Embryonic facial prominence (tissue), 1 donor: Measurements from ENCODE around the gene BANP.
"Not testable (repeated sequence)": the region's sequence is repeated elsewhere in the genome, so short reads cannot be mapped to it uniquely, and the experiment has no call there.

ENCODE experiments used
- DNase-seq: peaks from one replicate; pipeline ENCODE4 v3.0.0-alpha.2; 2016; ENCODE audit errors: extremely low spot score

The BANP gene

DNA sequence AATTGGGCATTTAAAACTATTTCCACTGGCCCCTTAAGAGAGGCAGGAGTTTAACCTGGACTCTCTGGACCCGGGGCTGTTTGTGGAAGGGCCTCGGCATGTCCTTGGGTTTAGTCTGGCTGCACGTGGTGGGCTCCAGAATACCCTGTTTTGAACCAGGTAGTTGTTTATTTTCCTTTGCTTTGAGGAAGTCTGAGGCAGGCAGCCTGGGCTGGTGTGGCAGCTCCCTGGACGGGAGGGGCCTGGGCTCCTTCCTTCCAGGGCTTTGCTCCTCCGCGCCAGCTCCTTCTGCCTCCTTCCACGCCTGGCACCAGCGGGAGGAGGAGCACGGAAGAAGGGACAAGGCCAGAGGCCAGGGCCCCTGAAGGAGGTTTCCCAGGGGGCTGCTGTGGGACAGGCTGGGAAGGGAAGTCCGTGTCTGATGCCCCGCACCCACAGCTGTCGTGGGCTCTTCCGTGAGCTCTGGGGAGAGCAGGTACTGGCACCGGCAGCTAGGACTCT lies 15.5 kb downstream of the BANP start:
- no peak for DNase-seq

DNA sequence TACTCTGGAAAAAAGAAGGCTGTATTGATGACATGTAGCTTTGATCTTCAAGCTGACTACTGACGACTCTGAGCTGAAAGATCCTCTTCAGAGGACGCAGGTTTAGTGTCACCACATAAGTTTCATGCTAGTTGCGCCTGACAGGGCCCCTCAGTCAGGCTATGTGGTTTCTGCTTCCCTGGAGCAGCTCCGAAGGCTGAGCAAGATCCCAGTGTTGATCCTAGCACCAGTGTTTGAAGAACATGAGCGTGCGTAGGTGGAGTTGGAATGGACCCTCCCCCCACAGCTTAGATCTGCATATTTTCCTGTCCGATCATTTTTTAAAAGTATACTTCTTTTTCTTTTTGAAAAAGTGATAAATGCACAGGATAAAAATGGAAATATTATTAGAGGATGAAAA lies 17.3 kb downstream of the BANP start:
- DNase-seq, result no peak

DNA sequence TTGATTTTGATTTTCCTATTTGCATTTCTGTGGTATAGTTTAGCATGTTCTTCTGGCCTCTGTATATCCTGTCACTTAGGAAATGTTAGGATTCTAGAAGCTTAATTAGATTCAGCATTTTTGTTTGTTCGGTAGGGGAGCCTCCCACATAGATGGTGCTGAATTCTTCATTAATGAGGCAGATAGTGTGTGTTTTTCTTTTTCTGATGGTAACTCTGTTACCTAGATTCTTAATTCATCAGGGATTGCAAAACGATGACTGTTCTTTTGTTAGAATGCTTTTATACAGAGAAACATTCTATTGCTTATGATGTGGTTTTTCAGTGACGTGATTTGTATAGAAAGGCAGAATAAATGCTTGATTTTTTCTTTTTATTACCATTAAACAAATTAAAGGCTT lies 19.0 kb downstream of the BANP start:
- DNase-seq, result no peak

DNA sequence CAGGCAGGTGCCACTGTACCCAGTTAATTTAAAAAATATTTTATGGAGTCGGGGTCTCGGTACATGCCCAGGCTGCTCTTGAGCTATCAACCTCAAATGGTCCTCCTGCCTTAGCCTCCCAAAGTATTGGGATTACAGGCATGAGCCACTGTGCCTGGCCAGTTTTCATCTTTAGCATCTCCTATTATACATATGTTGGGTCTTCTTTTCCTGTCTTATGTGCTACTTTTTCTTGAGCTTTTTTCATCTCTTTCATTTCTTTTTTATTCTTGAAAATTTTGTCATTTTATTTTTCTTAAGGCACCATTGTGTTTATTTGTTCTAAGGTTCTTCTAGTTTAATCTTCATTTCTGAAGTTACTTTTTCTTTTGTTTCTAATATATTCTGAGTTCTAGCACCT lies 20.7 kb downstream of the BANP start:
- DNase-seq, result no peak

DNA sequence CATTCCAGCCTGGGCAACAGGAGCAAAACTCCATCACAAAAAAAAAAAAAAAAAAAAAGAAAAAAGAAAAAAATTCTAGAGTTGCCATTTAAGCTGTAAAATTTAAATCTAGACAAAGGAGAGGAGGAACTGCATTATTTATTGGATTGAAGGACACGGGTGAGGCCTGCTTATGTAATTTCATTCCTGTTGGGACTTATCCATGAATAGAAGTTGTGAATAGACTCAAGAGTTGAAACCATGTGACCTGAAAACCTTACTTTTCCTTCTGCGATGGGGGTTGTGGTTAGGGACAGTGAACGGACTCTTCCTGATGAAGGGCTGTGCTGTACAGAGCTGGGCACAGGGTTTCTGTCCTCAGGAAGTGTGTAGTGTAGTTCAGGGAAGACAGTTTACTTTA lies 22.5 kb downstream of the BANP start:
- DNase-seq, result no peak

DNA sequence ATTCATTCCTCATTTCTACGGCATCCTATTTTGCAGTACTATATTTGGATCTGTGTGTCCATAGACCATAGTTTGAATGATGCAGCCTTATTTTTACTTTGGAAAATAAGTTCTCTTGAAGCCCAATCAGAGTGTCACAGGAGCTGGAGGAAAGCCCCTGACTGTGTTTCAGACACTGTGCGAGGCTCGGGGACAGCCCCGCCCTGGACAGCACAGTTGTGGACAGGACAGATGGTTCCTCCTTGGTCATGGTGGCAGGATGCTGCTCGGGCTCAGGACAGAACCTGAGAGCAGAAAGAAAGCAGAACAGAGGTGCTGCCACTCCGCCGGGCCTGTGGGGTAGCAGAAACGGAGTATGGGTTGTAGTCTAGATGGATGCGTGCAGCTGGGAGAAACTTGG lies 22.9 kb downstream of the BANP start:
- no peak for DNase-seq

DNA sequence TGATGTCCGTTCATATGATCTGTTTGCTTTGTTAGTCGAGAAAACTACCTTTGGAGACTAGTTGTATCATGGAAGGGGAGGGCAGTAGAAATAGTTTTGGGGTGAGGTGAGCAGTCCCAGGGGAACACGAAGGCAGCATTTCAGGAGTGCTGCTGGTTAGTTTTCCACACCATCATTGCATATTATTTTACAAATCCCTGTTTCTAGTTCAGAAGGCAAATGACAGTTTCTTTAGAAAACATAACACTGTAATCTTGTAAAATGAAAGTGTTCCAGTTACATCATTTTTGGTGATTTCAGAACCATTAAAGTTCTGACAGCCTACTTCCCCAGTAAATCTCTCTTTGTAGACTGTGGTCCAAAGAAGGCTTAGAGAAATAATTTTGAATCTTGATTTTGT lies 25.4 kb downstream of the BANP start:
- no peak for DNase-seq

DNA sequence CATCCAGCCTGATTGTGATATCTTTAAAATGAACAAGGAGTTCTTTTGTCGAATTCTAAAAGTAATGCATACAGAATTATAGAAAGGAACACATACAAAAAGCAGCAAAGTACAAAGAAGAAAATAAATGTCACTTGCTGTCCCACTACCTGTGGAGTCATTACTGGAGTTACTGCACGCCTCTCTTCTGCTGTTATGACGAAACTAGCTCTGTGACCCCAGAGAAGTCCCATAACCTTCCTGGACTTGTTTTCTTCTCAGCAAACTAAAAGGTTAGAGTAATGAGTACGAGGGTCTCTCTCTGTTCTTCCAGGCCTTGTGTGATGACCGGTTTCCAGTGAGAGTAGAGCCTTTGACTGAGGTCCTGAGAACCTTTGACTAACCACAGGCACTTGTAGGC lies 26.9 kb downstream of the BANP start:
- no peak for DNase-seq

DNA sequence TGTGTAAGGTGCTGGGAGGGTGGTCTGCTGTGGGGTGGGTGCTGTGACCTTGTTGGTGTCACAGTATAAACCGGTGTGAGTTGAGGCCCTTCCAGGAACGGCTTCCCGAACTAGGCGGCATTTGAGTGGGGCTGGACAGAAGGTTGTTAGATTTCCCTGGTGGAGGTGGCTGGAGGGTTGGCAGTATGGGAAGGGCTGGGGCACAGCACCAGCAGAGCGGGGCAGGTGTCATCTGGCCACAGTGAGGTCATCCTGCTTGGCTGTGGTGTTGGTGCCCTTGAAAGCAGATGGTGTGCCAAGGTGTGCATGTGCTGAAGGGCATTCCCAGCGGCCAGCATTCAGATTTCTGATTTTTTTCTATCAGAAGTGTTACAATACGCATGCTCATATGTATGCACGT lies 28.1 kb downstream of the BANP start:
- no peak for DNase-seq

DNA sequence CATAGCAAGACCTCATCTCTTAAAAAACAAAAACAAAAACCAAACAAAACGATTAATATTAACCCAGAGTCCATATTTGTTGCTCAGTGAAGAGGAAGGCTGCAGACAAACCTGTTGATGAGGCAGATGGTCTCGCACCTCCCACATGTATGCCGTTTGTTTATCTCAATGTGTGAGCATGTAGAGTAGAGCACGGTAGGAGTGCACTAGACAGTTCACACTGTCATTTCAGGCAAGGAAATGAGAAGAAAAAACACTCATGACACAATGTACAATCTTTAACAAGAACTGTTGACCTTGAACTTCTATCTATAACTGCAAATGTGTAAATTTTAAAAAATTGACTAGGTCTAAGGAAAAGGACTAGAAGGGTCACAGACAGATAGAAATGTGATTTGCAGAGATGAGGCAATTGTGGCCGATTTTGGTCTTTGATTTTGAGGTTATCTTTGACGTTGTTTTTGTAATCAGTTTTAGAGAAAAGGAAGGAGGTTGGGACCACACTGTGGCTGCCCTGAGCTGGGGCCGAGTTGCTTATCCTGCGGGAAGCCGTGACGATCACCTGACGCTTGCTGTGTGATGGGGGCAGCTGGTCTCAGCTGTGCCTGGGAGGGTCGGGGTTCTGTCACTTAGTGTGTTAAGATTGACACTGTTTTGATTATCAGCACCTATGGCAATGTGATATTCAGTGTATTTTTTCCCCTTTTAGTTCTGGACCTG lies 28.8 kb downstream of the BANP start:
- DNase-seq, result not testable (repeated sequence)

DNA sequence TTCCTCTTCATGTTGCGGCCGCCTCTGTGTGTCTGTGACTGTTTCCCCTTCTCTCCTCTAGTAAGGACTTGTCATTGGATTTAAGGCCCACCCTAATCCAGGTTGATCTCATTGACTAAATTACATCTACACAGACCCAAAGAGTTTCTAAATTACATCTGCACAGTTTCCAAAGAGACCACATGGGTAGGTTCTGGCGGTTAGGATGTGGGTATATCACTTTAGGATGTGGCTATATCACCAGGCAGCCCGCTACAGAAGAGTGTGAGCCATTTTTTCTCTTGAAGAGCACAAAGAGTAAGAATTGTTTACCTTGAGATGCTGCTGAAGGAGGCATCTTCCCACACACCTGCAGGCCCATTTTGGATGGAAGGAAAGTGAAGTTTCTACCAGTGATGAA lies 30.1 kb downstream of the BANP start:
- DNase-seq, result not testable (repeated sequence)

DNA sequence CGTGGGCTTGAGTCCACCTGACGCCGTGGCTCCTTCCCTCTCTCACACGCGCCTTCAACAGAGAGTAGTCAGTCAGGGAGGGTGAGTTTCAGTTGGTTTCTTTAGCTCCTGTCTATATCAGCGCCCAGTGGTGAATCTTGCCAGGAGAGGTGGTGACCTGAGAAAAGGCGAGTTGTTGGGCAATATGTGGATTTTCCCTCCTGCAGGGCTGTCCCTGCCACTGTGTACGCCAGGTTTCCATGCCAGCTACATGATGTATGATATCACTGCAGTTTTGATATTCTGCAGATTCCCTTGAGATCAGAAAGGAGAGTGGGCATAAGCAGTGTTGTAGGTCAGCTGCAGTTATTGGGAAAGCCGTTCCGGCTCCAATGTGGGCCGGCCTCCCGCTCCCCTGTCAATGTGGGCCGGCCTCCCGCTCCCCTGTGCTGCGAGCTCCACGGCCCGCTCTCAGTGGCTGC lies 31.4 kb downstream of the BANP start:
- DNase-seq, result no peak

DNA sequence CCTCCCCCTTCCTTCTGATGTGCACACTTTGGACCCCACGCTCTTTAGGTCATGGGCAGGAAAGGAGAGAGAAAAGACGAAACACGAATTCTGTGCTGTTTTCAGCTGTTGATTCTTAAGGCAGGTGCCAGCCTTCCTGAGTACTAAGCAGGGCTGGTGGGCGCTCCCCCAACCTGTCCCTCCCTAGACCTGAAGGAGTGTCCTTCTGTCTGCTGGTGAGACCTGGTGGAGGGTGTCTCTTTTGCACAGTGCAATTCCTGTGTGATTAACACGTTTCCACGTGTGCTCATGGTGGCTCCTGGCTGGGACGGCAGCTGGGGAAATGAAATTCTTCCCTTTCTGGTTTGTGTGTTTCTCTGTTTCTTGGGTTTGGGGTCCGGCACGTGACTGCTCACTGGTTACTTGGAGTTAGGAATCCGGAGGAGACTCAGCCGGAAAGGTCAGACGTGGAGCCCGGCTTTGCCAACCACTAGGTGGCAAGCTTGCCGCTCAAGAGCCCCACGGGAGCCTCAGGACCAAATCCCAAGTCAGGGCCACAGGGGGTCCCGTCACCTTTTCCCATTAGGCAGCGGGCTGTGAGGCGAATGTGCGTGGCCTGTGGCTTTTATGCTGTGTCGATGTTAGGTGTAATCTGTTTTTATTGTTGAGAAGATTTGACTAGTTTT lies 32.0 kb downstream of the BANP start:
- not testable (repeated sequence) for DNase-seq

DNA sequence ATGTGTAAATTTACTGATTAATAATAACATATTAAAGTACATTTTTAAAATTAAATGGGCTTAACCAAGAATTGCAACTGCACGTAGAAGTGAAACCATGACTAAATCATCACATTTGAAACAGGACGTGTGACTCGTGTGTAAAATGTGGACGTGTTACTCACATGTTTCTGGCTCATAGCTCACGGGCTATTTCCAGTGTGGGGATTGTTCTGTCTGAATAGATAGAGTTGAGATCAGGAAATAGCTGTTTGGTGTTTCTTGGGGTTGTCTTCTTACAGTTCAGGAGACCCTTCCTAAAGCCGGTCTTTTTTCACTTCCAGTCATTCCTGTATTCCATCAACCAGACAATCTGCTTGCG lies 32.5 kb downstream of the BANP start:
- not testable (repeated sequence) for DNase-seq

DNA sequence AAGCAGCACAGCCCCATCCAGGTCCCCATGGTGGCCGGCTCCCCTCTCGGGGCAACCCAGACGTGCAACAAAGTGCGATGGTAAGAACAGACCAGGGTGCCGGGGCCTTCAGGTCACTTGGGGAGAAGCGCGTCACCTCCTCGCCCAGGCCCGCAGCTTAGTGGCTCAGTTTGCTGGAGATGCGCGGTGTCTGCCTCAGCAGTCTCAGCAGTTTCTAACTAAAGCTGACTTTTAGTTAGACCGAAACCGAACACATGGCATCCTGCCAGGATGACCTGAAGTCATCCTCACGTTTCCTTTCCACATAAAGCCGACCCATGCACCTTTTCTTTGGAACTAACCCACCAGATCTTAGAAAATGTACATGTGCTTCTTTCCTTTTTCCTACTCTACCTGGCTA lies 32.9 kb downstream of the BANP start:
- not testable (repeated sequence) for DNase-seq

DNA sequence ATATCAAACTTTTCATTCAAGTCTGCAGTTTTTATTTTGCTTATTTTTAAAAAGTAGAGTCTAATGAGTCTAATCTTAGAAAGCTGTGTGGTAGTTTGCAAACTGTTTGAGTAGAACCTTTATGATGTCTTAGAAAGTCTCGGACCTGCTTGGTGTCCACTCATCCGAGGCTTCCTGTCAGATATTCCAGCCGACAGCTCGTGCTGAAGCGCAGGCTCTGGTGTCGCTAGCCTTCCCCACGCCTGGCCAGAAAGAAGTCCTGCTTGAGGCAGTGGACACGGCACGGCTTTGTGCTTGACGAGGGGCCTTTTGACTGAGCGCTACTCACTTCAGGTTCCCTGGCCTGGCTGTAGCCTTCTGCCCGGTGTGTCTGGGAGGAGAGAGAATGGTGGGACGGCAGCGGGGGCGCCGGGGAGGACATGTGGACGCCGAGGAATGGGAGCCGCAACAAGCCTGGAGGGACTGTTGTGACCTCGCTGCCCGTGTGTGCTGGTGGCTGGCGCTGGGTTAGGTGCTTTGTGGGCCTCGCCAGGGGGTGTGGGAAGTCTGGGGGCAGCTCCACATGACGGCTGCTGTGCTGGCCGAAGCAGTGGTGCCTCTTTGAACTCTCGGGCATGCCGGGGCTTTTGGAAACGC lies 33.5 kb downstream of the BANP start:
- no peak for DNase-seq

DNA sequence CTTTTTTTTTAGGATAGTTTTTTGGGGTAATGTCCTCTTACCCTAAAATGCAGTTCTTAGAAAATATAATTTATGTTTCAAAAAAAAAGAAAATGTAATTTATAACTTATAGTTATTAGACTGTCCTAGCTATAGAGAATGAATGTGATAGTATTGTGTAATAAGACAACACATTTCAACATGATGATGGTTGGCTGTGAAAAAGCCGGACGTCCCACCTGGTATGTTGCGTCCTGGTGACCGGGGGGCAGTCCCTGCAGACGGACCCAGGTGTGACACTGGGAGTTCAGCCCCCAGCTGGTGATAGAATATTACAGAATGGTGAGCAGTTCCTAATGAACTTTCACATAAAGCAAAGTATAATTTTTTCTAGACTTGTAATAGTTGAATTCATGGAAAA lies 34.3 kb downstream of the BANP start:
- not testable (repeated sequence) for DNase-seq

DNA sequence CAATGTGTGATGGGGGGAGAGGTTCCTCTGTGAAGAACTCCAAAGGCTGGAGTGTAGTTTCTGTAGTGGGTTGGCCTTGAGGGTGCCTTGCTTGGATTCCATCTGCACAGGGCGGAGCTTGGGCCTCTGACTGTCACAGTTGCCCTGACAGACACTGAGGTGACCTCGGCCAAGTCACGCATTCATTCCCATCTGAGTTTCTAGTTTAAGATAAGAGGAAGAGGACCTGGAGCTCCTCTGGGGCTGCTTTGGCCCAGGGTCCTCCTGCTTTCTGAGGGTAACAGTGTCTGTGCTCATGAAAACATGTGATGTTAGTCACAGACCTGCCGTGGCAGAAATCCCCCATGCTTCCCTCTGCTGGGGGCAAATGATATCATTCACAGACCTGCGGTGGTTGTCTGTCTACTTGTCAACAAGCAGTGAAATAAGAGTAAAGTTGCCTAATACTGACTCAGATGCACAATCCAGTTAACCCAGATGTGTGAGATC lies 35.2 kb downstream of the BANP start:
- not testable (repeated sequence) for DNase-seq

DNA sequence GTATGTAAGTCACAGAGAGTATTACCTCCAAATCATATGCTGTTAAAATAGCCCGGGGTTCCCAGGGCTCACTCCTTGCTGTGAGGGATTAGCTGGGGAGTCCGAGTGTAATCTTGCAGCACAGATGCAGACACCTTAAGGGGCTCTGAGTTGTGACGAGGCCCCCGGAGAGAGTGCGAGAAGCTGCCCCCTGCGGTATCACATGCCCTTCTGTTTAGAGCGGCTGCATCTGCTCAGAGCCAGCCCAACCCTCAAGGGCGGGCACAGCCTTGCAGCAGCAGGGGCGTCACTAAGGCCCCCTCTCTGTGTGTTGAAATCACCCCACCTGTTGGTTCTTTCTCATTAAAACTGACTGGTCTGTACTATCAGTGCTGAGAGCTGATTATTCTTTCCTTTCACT lies 37.4 kb downstream of the BANP start:
- DNase-seq, result not testable (repeated sequence)

DNA sequence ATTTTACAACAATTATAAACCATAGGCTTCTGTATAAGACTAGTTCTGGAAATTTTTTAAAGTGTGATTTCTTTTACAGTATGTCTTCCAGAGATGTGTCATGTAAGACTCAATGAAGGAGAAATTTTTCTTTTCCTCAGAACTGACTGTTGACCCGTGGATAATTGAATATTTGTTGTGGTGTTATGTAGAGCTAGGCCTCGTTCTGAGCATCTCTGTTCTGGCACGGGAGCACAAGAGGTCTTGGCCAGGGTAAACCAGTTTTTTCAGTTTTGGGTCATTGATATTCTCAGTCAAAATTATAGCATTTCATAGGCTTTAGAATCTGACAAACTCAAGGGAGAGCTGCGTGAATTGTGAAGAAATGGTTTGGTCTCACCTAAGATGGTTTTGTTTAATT lies 39.0 kb downstream of the BANP start:
- not testable (repeated sequence) for DNase-seq

DNA sequence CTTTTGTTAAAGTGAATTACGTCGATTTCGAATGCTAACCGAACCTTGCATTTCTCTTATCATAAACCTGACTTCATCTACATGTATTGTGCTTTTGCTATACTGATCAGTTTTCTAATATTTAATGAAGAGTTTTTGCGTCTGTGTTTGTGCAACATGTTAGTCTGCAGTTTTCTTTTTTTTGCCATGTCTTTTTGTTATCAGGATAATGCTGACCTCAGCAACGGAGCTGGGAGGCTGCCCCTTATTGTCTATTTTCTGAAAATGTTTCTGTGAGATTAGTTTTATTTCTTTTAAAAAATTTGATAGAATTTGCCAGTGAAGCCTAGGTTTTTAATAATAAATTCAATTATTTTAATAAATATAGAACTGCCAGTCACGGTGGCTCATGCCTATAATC lies 40.9 kb downstream of the BANP start:
- not testable (repeated sequence) for DNase-seq

DNA sequence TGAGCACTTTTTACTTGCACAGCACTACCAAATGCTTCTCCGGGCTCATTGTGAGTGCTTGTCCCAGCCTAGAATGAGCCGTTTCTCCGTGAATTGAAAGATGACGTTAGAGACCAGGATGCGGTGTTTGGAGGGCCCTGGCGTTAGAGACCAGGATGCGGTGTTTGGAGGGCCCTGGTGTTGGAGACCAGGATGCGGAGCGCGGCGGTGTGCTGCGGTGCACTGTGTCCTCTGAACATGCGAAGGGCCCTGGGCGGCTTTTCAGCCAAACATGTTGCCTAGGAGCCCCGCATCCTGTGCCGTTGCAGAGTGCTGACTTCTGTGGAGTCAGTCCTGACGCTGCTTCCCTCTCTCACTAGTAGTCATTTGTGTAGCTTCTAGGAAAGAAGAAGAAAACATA lies 42.7 kb downstream of the BANP start:
- DNase-seq, result no peak

DNA sequence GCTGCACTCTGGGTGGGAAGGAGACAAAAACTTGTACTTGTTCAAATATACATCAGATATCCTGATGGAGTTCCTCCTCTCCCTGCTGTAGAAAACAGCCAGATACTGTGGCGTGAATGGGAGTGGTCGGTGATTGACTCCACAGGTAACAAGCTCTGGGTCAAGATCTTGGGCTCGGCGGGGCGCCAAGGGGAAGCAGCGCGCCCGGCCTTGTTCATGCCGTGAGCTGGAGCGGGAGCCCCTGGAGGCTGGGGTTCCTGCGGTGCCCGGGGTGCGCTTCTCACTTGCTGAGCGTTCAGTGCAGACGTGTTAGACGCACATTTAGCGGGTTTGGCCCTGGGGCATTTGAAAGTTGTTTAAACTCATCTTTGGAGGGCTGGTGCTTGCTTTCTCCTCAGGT lies 44.4 kb downstream of the BANP start:
- no peak for DNase-seq
